Measurements from ENCODE around the gene OTUD7B.
"Not testable (repeated sequence)": the region's sequence is repeated elsewhere in the genome, so short reads cannot be mapped to it uniquely, and the experiment has no call there.

The OTUD7B gene

DNA sequence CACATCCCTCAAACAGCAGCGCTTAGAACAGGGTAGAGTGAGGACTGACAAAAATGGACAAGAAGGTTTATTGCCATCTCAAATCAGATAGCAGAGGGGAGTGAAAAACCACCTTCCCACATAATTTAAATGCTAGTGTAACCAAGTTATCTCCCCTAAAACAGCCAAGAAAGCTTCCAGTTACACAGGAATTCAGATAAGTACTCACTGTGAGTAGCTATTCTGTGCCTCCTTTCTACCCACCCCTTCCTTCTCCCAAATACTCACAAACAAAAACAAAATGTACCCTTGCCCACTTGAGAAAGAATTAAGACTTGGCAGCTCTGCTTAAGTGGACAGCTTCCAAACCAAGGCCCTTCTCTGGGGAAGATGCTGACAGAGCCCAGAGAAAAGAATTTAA, 9.1 kb downstream of the OTUD7B start:
- no peak for DNase-seq

DNA sequence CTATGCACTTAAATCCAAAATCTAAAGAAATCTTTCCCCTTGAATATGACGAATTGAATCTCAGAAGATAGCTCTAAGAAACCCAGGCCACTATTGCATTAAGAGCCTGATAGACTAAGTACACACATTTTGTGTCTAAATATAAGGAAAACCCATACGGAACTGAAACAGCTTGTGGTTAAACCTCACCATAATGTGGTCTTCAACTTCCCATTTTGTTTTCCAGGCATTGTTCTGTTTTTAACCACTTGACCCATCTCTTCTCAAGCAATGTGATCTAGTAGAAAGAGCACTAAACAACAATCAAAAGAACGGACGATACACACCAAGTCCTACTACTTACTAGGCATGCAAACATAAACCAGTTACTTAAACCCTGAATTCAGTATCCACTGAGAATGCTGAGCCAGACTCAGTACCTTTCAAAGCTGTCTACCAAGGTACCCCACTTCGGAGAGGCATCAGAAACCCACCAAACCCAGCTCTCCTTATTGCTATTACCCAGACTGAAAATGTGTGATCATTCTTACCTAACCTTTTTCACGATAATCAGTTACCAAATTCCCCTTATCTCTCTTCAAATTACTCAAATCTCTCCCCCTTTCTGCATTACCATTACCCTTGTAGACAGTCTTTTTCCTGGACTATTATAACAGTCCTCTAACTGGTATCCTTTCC, 12.8 kb downstream of the OTUD7B start:
- DNase-seq: no peak

DNA sequence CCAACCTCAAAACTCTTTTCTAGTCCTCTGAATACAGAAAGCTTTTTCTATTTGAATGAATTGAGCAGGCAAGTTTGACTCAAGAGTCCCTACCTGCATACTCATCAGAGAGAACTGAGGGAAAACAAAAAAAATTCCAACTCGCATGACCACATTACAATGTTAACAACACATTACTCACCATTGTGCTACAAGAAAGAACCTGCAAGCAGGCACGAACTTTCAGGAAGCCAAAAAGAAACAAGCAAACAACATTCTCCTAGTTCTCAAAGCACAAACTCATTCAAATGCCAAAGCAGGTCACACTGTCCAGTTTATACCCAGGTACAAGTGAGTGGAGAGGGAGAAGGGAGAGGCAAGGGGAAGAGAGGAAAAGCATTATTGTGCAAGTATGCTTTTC, 14.6 kb downstream of the OTUD7B start:
- DNase-seq: no peak

GRCh38 chr1:149993764-149994163, 16.8 kb downstream of the OTUD7B start:
- DNase-seq: no peak

GRCh38 chr1:149993181-149993580, 17.3 kb downstream of the OTUD7B start:
- DNase-seq: no peak

- no peak for DNase-seq
Measured at GRCh38 chr1:149987297-149987595, 23.3 kb downstream of the OTUD7B start.

- DNase-seq: no peak
Measured at GRCh38 chr1:149986486-149987296, 23.8 kb downstream of the OTUD7B start.

GRCh38 chr1:149979972-149980540, 30.5 kb downstream of the OTUD7B start:
- DNase-seq: no peak

DNA sequence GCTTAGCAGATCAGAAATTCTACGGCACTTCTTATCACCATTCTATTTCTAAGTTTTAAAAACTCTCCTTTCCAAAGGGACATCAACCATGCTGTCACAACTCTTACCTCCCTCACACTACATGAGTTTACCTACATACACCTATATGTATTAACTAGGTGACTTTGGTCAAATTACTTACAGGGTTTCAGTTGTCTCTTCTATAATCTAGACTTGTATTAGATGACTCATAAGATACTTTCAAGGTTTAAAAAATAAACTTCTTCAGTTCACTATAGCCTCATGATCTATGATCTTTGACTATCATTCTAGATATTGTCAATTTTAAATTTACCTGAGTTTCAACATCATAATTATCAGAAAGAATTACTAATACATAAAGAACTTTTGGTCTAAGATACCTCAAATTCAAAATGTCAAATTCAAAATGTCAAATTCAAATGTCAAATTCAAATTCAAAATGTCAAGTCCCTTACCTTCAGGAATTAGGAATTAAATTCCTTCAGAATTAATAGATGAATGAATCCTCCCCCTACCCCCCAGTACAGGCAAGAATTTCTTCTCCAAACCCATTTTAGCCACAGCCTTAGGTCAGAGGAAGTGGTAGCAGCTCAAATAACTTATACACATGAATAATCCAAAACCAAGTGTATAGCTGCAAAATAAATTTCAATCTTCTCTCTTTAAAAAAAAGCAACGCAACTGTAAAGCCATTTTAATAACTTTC, 31.1 kb downstream of the OTUD7B start:
- DNase-seq: no peak

DNA sequence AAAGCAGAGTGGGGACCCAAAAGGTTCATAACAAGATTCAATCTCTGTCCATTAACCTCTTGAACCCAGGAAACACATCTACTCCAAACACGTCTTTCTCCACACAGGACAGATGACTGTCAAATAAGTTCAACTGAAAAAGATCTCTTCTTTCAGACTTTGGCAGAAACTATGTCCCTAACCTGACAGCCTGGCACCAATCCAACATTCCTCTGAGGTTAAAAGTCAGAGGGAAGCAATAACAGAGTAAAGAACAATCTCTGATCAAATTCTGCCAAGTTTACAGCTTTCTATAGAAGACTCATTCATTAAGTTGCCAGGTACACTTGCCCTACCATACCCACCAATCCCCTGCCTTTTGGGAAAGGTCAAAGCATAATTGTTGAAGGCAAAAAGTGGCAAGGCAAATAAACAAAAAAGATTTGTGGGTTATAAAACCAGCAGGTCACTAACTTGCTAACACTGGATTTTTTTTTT, 31.9 kb downstream of the OTUD7B start:
- no peak for DNase-seq

DNA sequence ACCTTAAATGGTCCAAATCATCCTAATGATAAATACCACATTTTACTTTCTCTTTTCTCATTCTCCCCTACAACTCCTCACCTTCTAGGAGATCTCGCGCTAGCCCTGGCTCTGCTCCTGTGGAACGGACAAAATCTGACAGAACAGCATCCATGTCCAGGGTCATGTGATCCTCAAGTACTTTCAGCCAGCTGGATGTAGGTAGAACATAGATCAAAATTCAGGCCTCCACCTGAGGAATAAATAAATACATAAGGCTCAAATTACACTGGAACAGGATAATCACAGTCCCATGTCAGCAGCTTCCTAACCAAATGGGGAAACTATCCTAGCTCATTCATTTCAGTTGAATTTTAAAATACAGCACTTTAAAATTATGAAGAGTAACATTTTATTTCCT, 33.2 kb downstream of the OTUD7B start:
- DNase-seq: no peak

- DNase-seq: no peak
Measured at GRCh38 chr1:149972547-149972946, 38.0 kb downstream of the OTUD7B start.

- DNase-seq: no peak
Measured at GRCh38 chr1:149967646-149968045, 42.9 kb downstream of the OTUD7B start.

GRCh38 chr1:149967041-149967440, 43.5 kb downstream of the OTUD7B start:
- no peak for DNase-seq

DNA sequence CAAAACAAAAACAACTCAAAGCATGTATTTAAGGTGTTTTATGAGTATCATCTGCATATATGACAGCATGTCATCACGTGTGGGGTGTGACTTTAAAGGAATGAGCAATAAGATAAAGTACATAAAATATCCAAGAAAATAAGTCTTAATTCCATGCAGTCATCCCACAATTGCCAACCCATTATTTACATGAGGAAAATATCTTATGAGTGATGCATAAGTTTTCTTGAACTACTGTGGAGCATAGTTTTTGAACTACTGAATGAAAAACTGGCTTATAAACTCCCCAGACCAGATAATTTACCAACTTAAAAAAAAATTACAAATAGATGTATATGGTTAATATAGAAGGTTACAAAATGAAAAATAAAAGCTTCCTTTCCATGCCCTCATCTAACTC, 44.1 kb downstream of the OTUD7B start:
- no peak for DNase-seq

- no peak for DNase-seq
Measured at GRCh38 chr1:149965440-149965839, 45.1 kb downstream of the OTUD7B start.

GRCh38 chr1:149963358-149963757, 47.2 kb downstream of the OTUD7B start:
- no peak for DNase-seq

- DNase-seq: no peak
Measured at GRCh38 chr1:149962736-149963135, 47.8 kb downstream of the OTUD7B start.

GRCh38 chr1:149962039-149962647, 48.4 kb downstream of the OTUD7B start:
- peak; percentile 67 for DNase-seq

DNA sequence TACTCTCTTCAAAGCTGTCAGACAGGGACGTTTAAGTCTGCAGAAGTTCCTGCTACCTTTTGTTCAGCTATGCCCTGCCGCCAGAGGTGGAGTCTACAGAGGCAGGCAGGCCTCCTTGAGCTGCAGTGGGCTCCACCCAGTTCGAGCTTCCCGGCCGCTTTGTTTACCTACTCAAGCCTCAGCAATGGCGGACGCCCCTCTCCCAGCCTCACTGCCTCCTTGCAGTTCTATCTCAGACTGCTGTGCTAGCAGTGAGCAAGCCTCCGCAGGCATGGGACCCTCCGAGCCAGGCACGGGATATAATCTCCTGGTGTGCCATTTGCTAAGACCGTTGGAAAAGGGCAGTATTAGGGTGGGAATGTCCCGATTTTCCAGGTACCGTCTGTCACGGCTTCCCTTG, 53.0 kb downstream of the OTUD7B start:
- not testable (repeated sequence) for DNase-seq

- DNase-seq: no peak
Measured at GRCh38 chr1:149949911-149950310, 60.6 kb downstream of the OTUD7B start.

DNA sequence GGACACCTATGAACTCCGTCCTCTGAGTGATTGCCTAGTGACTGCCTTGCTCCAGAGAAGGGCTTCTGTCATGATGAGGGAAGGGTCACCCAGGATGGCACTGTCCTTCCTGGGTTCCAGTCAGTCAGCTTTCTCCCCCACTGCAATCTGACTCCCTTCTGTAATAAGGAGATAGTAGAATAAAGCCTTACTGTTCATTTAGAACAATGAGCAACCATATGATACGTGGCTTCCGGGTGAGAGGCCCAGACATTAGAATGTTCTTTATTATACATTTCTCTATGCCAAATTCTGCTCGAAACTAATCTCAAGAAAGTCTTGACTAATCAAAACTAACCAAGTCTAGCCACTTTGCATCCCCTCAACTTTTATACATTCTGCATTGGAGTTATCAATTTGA, 65.3 kb downstream of the OTUD7B start:
- DNase-seq: no peak

DNA sequence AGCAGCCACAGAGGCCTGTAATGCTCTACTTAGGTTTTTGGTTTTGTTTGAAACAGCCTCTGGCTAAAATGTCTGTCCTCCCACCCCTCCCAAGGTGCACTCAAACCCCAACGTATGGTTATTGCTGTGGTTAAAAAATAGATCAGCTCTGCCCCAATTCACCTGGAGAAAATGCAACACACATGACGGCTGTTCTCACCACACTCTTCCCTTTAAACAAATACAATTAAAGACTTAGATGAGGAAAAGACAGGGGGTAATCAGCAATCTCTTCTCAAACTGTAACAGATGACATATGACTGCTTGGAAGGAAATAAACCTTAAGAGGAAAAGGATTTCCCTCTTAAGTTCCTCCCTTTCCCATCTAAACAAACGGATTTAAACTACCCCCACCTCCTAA, 67.6 kb downstream of the OTUD7B start:
- DNase-seq: no peak
